Measurements from ENCODE around the gene ARL10.

Gene ARL10

GRCh38 chr5:176361437-176362232, 3.7 kb upstream of the ARL10 start, which contains the start of gene KIAA1191:
Gene KIAA1191 (minus strand): TSS chr5:176361764. CDS start chr5:176359508, 2,256 bp downstream.
- peak; percentile 88 to 95 (median 91) for DNase-seq (ENCODE audit: low read depth in 2 of 3, low spot score in 1 of 3)

DNA sequence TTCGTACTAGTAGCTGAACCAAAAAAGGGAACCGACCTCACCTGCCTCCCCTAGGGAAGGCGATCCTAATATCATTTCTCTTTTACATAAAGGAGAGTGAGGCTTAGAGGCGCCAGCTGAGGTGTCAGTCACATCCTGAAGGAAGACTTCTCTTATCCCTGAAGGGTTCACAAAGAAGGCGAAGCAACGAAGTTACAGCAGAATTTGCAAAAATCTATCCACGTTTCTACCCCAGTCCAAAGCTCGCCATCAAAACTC, 3.1 kb upstream of the ARL10 start:
- DNase-seq (ENCODE audit: low read depth in 2 of 3, low spot score in 1 of 3), result no peak

GRCh38 chr5:176364765-176365350, 429 bp upstream of the ARL10 start:
- DNase-seq (ENCODE audit: low read depth in 2 of 3, low spot score in 1 of 3), result no peak

GRCh38 chr5:176366232-176366894, 1.1 kb downstream of the ARL10 start:
- no peak for DNase-seq (ENCODE audit: low read depth in 2 of 3, low spot score in 1 of 3)

- no peak for DNase-seq (ENCODE audit: low read depth in 2 of 3, low spot score in 1 of 3)
These were observed 3.4 kb downstream of the ARL10 start for GRCh38 chr5:176368726-176369125.

DNA sequence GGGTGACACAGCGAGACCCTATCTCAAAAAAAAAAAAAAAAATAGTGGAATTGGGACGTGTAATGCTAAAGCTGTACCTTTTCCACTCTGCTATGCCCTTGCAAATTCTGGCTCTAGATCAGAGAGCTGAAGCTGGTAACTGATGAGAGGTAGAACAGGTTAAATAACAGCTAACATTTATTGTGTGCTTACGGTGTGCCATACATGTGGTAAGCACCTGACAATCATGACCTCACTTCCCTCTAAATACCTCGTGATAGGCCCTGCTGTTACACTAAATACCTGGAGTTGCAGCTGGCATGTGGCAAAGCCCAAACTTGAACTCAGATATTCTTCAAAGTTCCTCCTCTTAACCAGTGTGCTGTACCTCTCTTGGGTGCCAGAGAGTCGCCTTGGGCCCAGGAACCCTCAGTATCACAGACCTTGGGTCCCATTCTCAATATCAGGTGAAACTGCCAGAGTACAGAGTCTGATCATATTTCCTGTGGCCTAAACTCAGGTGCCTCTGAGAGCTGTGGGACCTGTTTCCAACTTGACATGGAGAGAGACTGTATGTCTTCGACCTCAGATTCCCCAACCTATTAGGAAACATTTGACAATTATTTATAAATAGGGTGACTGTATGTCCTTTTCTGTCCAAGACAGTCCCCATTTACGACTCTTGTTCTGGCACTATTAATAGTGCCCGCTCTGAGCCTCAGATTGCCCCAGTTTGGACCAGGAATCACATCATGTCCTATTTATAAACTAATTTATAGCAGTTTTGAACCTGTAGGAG, 4.8 kb downstream of the ARL10 start:
- no peak for DNase-seq (ENCODE audit: low read depth in 2 of 3, low spot score in 1 of 3)

DNA sequence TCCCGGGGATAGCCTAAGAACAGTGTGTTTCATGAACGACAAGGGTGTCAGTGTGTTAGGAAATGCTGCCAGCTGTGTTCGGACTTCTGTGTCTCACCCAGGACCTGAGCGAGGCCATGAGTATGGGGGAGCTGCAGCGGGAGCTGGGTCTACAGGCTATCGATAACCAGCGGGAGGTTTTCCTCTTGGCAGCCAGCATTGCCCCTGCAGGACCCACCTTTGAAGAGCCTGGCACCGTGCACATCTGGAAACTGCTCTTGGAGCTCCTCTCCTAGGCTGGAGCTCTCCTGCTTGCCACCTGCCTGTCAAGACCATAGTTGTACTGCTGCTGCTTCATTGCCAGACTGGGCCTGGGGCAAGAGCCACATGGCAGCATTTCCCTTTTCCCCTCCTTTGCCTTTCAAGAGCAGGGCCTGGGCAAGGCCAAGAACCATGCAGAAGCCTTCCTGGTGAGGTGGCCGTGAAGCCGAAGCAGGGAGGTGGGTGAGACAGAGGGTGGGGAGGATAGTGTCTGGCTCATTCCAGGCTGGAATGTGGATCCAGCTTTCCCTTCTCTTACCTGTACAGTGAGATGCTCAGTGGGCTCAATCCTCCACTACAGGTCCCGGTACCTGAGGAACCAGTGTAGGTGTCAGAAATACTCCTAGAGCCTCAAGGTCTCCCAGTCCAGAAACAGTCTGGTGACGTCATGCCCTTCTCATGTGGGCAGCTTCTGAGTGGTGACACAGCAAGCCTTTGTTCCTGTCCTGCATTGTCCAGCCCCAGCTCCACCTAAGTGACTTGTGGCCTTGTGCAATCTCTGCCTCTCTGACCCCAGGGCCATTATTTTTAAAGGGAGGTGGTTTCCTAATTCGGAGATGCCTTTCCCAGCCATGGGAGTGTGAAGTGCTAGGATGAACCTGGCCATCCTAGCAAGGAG, 6.6 kb downstream of the ARL10 start:
- DNase-seq (ENCODE audit: low read depth in 2 of 3, low spot score in 1 of 3), result no peak

- DNase-seq (ENCODE audit: low read depth in 2 of 3, low spot score in 1 of 3), result no peak
These were observed 8.0 kb downstream of the ARL10 start for GRCh38 chr5:176373100-176373818.

DNA sequence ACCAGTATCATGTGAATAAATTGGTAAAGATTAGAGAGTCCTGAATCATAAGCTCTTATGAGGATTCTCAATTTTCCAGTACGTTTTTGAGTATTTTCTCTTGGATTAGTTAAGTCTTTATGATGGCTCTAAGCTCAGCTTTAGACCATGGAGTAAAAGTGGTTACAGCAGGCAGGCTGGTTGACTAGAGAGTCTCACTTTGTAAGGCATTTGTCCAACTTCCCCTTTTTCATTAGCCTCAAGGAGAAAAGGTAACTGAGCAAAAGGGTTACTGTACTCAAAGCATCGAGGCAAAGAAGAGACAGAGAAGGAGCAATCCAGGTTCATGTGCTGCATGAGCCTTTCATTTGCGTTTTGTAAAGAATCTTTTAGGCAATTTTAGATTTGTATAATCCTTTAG, 14.6 kb downstream of the ARL10 start:
- DNase-seq (ENCODE audit: low read depth in 2 of 3, low spot score in 1 of 3), result no peak

DNA sequence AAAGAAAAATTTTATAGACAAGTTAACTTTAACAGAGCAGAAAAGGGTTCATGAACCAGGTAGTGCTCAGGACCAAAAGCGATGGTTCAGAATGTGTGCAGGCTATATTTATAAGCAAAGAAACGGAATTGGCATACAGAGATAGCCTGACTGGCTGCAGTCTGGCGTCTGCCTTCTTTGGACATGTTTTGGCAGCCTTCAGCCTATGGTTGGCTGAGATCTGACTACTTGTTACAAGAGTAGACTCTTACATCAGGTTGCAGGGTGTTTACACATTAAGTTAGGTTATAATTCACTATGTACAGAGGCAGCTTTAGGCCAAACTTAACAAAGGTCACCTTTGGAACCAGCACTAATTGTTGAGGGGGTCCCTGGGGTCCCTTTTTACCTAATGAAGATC, 16.1 kb downstream of the ARL10 start:
- no peak for DNase-seq (ENCODE audit: low read depth in 2 of 3, low spot score in 1 of 3)

DNA sequence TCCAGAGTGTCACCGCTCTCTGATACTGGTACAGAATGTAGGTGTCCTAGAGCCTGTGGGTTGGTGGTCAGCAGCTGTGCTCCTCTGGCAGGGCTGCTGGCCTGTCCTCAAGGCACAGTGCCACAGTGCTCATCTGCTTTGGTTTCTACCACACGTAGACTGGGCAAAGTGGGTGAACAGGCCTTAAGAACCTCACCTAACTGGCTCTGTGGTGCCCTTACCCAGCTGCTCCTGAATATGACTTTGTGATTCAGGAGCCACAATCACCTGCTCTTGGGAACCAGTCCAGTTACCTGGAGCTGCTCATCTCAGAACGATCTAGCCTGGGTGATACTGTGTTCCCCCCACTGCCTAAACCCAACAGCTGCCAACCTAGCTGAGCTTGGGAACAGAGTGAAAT, 16.7 kb downstream of the ARL10 start:
- no peak for DNase-seq (ENCODE audit: low read depth in 2 of 3, low spot score in 1 of 3)

GRCh38 chr5:176382721-176383120, 17.4 kb downstream of the ARL10 start:
- DNase-seq (ENCODE audit: low read depth in 2 of 3, low spot score in 1 of 3), result no peak

DNA sequence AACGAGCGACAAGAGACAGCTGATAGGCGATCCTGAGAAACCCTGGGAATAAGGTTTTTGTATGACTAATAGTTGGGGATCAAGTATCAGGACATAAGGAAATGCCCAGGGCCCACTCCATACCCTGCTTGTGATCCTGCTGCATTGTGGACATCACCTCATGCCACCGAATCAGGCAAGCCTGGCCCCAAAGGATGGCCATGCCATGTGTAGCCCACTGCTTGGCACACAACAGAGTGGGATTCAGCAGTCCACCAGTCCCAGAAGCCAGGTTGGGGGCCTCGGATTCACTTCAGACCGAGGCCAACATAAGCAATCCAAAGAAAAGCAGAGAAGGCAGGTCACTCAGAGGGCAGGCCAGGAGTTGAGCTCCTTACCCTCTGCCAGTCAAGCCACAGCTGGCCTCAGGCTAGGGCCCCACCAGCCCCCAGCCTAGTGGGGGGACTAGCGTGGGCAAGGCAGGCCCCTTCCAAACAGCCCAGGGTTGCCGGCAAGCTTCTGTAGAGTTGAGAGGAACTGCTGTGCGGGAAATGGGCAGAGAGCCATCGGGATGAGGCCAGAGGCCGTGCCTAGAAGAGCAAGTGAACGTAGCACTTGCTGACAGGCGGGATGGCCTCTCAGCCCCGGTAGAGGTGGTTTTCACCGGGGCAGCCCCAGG, 18.1 kb downstream of the ARL10 start:
- no peak for DNase-seq (ENCODE audit: low read depth in 2 of 3, low spot score in 1 of 3)

- no peak for DNase-seq (ENCODE audit: low read depth in 2 of 3, low spot score in 1 of 3)
These were observed 18.7 kb downstream of the ARL10 start for GRCh38 chr5:176383961-176384360.

- no peak for DNase-seq (ENCODE audit: low read depth in 2 of 3, low spot score in 1 of 3)
These were observed 19.2 kb downstream of the ARL10 start for GRCh38 chr5:176384366-176384930.

GRCh38 chr5:176384991-176385390, 19.7 kb downstream of the ARL10 start:
- DNase-seq (ENCODE audit: low read depth in 2 of 3, low spot score in 1 of 3), result no peak

GRCh38 chr5:176386491-176386890, 21.2 kb downstream of the ARL10 start:
- no peak for DNase-seq (ENCODE audit: low read depth in 2 of 3, low spot score in 1 of 3)

- DNase-seq (ENCODE audit: low read depth in 2 of 3, low spot score in 1 of 3), result no peak
These were observed 22.2 kb downstream of the ARL10 start for GRCh38 chr5:176387384-176387925.

- DNase-seq (ENCODE audit: low read depth in 2 of 3, low spot score in 1 of 3), result no peak
These were observed 22.7 kb downstream of the ARL10 start for GRCh38 chr5:176388003-176388443.

All from stimulated activated CD4-positive, alpha-beta T cell treated with anti-CD3 and anti-CD28 coated beads, Interleukin-12 subunit alpha, Interleukin-12 subunit beta, amount 100 ng/mL, for 48 hours (primary cell).